Right hindlimb (tissue), 1 donor: ENCODE results near the gene LMBR1.
A peak's percentile ranks its signal among the peaks of the same experiment; 100 is the strongest.
"Not testable (repeated sequence)": the region's sequence is repeated elsewhere in the genome, so short reads cannot be mapped to it uniquely, and the experiment has no call there.

Experiments
- DNase-seq: peaks from one replicate; pipeline ENCODE4 v3.0.0-alpha.2; 2018

Gene LMBR1

DNA sequence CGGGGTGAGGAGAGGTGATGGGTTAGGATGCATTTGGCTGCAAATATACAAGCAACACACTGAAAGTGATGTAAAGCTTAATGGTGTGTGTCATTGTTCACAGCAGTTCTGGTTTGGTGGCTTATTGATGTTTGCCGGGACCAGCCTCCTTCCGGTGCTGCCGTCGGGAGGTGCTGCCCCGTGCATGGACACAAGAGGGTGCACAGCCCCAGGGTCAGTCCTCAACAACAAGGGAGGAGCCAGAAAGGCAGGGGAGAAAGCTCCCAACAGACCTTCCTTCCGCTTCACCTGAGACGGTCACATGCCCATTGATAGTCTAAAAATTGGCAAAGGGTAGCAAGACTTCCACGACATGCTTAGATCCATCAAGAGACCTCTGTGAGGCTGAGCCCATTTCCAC lies 242.9 kb downstream of the LMBR1 start:
- DNase-seq, result no peak

DNA sequence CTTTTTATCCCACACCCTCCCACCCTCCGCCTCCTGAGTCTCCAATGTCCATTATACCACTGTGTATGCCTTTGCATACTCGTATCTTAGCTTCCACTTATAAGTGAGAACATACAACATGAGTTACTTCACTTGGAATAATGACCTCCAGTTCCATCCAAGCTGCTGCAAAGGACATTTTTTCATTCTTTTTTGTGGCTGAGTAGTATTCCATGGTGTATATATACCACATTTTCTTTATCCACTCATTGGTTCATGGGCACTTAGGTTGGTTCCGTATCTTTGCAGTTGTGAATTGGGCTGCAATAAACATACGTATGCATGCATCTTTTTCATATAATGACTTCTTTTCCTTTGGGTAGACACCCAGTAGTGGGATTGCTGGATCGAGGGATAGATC lies 245.7 kb downstream of the LMBR1 start:
- DNase-seq, result not testable (repeated sequence)

DNA sequence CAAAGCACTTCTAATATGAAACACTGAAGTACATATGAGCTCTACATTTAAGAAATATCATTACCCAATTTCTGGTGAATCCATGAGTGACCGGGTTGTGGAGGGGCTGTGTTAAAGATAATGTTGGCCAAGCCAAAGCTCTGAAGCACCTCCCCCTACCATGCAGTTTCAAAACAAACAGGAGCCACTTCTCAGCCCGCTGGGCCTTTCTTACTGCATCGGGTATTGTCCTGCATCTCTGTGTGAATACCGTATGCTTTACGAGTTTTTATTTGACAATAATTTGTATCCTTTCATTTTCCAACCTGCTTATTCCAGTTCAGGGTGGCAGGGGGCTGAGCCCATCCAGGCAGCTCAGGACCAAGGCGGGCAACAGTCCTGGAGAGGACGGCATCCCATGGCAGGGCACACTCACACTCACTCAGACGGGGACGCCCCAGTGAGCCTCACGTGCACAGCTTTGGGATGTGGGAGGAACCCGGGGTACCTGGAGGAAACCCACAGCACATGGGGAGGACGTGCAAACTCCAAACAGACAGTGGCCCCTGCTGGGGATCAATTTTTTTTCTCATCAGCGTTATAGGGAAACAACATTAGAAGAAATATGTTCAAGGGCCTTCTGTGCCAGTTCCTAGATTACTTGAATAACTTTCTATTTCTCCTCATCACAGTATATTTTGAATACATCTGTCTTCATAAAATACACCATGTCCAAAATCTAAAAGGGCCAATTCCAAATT lies 250.5 kb downstream of the LMBR1 start:
- no peak for DNase-seq

DNA sequence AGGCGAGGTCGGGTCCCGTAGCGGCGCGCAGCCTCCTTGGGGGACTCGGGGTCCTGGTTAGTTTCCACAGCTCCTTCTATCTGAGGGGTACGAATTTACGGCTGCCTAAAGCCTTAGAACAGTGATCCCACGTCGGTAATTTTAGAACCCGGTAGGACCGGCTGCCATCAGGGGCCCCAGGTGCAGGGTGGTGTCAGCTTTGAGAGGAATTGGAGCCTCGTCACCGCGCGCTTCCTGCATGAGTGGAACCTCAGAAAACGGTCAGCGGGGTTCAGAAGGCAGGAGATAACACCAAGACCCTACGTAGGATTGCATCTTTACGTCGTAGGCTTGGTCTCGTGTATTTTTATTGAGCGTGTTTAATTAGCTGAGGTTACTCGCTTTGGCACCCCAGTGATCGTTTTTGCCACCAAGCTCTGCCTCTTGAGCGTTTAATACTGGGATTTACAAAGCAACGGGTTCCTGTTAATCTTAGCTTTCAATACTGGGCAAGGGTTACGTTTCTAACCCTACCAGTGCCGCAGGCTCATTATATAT lies 252.0 kb downstream of the LMBR1 start:
- DNase-seq, result no peak

DNA sequence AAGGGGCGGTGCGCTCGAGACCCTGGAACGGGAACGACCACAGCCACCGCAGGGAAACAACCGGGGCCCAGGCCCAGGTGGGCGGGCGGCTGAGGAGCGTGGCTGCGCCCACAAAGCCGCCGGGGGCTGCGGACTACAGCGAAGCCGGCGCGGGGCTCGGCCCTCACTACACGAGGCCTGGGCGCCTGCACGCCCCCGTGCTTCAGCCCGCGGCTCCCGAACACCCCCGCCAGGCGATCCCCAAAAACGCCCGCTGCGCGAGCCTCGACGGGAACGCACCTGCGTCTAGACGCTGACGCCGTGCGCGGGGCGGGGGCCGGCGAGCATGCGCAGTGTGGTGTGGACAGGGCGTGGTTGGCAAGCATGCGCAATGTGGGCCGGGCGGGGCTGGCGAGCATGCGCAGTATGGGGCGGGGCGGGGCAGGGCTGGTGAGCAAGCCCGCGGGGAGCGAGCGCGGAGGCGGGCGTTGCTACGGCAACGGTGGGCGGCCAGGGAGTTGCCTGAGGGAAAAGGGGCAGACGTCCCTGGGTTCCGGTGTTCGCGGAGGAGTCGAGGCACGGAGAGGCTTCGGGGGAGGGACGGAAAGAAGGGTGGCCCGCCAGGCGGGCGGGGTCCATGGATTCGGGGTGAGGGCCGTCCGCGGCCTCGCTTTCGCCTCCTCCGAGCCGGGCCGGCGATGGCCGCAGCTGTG lies 252.6 kb downstream of the LMBR1 start, which contains the start of gene RNF32:
RNF32 (plus strand) TSS at position 518 of the 692 bp plus-strand sequence. CDS start 3,104 bp downstream, outside the sequence.
- peak; percentile 95 for DNase-seq

DNA sequence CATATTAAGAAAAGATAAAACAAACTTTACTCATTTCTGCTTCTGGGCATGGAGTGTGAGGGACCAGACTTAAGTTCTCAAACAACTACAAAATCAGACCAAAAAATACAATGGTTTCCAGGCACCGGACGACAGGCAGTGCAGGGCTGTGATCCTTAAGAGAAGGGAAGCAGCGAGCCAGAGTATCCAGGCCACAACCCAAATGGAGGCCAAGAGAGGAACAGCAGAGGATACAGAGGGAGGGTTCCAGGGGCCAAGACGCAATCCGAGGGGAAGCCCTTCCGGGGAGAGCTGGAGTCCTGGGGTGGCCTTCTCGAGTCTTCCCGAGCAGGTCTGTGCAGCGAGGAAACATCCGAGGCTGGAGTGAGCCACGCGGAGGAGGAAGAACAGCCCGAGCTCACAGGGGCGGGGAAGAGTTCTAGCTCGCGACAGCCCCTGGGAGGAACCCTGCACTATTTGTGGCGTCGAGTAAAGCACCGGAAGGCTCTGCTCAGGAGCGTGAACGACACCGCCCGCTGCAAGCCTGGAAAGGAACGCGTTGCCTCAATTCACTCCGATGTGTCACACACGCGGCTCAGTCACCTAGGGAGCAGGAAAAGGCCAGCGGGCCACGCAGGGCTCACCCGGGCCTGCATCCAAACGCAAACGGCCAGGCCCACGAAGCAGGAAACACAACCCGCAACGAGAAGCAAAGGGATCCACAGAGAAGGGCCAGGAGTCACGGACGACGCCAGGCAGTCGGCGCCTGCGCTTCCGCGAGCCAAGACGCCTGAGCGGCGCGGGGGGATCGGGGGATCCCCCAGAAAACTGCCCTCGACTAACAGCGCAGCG lies 253.3 kb downstream of the LMBR1 start:
- DNase-seq, result no peak

DNA sequence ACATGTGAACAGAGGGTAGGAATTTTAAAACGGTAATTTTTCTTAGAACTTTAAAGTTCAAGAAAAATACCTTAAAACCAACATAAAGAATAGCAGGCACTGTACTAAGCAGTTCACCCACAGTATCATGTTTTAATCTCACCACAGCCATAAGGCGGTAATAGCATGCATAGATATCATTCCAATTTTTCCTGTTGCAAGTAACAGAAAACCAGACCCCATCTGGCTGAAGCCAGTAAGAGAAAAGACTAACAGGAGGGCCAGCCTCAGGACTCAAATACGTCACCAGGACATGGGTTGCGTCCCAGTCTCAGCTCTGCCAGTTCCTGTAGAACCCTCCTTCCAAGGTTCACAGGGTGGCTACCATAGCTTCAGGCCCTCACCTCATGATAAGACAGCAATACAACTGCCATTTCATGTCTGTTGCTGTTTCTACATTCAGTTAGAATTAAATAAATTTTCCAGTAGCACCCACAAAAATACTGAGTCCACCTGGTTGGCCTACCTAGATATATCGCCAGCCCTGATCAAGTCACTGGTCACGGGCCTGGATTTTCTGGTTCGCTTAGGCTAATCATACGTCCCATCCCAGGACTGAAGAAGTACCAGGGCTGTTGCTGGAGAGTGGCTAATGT lies 254.4 kb downstream of the LMBR1 start:
- DNase-seq, result no peak

DNA sequence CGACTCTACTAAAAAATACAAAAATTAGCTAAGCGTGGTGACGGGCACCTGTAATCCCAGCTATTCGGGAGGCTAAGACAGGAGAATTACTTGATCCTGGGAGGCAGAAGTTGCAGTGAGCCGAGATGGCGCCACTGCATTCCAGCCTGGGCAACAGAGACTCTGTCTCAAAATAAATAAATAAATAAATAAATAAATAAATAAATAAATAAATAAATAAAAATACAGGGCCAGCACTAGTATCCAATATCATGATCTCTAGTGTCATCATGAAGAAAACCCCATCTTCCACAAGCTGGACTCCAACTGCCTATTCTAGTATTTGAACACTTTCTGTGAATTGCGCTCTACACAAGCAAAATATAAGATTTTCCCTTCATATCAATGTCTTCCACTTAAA lies 255.9 kb downstream of the LMBR1 start:
- DNase-seq, result not testable (repeated sequence)

DNA sequence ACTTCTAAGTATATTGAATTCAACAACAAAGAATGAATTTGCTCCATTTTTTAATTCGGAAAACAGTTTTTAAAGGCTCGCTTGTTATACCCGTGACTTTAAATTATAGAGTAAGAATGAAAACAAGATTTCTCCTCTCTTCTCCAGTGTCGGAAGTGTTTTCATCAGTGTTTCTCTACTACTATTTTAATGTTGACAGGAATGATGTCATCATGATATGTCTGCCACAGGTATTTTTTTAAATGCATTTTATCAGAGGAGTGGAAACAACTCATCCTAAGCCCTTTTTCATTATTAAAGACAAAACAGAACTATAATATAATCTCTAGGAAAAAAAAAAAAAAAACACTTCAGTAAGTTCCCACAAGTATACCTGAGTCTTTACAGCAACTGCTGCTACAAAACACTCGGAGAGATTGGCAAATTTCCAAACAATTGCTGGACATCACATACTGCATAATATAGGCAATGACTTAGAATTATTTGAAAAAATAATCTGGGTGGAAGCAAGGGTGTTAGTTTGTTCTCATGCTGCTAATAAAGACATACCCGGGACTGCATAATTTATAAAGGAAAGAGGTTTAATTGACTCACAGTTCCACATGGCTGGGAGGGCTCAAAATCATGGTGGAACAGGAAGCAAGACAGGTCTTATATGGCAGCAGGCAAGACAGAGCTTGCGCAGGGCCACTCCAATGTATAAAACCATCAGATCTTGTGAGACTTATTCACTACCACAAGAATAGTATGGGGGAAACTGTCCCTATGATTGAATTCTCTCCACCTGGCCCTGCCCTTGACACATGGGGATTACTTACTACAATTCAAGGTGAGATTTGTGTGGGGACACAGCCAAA lies 257.2 kb downstream of the LMBR1 start:
- no peak for DNase-seq

DNA sequence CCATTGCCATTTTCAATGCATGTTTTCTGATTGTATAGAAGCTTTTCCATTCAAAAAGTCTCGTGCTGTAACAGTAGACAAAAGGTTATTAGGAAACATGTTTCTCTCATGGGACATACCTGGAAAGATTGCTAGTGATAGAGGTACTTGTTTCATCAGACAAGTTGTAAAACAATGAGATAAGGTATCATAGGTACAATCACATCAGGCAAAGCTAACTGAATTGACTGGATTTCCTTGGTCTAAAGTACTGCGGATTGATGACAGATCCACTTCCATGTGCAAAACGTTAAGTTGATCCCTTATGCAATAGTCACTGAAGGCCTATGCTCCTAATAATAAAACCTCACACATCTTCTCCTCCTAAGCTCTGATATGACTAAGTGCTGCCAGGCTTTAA lies 258.9 kb downstream of the LMBR1 start:
- no peak for DNase-seq

DNA sequence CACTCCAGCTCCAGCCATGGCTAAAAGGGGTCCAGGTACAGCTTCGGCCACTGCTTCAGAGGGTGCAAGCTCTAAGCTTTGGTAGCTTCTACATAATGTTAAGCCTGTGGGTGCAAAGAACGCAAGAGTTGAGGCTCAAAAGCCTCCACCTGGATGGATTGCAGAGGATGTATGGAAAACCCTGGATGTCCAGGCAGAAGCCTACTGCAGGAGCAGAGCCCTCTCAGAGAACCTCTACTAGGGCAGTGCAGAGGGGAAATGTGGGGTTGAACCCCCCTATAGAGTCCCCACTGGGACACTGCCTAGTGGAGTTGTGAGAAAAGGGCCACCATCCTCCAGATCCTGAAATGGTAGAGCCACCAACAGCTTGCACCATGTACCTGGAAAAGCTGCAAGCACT lies 263.1 kb downstream of the LMBR1 start:
- no peak for DNase-seq

DNA sequence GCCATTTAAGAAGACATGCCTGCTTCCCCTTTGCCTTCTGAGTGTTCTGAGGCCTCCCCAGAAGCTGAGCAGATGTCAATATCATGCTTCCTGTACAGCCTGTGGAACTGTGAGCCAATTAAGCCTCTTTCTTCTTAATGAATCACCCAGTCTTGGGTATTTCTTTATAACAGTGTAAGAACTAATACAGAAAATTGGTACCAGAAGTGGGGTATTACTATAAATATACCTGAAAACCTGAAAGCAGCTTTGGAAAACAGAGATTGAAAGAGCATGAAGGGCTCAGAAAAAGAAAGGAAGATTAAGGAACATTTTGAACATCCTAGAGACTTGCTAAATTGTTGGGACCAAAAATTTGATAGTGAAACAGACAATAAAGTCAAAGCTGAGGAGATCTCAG lies 264.4 kb downstream of the LMBR1 start:
- no peak for DNase-seq
